HG03097 (cell line): ENCODE results near the gene KANK2.
"Not testable (repeated sequence)": the region's sequence is repeated elsewhere in the genome, so short reads cannot be mapped to it uniquely, and the experiment has no call there.

Experiments used
- ATAC-seq: cut with Tn5 transposase; IDR thresholded peaks from one replicate; pipeline ENCODE4 v1.9.1; 2021; ENCODE audit not compliant: unreplicated experiment, low FRiP score

KANK2 gene

DNA sequence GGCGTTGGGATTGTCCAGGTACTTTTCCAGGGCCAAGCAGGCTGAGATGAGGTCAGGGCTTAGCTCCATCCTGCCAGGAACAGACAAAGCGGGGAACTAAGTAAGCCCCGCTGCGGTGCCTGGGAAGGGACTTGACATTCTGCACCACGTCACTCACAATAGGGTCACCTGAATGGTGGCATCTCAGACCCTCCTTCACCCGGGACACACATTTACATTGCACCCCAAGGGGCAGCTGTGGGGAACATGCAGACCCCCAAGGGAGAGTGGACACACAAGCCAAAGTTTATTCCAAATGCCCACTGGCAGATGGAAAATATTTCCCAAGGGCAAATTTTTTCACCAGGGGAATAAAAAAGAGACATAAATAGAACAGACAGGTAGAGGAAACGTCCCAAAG, 21.4 kb downstream of the KANK2 start:
- no peak for ATAC-seq

DNA sequence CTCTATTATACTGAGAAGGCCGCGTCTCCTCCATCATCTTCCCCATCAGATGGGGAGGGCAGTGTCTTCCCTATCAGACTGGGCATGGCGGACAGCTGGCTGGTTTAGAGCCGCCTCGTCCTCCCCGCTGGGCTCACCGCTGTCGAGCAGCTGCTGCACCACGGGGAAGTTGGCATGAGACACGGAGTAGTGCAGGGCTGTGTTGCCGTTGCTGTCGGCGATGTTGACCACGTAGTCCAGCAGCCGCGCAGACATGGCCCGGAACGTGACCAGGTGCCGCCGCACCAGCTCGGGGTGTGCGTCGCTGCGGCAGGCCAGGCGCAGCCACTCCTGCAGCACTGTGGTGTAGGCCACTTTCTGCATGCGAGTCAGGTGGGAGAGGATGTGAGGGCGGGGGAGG, 23.0 kb downstream of the KANK2 start:
- ATAC-seq, result no peak

DNA sequence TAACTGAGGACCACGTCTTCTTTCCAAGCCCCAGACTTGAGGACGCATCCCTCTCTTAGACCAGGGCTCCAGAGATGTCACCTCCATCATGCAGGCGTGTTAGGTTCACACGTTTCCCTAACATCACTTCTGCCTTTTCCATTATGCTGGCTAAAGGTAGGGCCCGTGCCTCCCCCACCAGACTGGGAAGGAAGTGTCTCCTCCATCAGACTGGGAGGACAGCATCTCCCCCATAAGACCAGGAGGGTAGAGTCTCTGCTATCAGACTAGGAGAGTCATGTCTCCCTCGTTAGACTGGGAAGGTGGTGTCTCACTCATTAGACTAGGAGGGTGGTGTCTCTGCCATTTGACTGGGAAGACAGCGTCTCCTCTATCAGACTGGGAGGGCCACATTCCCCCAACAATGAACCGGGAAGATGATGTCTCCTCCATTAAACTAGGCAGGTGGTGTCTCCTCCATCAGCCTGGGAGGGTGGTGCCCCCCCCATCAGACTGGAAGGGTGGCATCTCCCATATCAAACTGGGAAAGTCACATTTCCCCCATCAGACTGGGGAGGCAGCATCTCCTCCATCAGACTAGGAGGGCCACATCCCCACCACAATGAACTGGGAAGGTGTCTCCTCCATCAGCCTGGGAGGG, 23.7 kb downstream of the KANK2 start:
- no peak for ATAC-seq

DNA sequence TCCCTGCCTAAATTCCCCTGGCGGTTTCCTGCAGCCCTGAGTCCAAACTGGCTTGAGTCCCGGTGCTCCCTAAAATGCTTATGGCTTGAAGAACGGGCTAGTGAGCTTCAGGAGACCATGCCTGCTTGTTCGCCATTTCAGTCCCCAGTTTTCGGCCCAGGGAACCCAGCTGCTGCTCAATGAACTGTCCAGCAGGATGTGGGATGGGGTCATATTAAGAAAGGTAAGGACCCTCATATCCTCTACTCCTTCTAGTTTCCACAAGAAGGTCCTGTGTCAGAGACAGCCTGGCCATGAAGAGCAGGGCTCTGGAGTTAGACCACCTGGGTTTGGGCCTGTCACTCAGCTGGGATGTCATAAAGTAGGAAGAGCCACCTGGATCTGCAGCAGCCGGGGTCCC, 24.8 kb downstream of the KANK2 start:
- no peak for ATAC-seq

DNA sequence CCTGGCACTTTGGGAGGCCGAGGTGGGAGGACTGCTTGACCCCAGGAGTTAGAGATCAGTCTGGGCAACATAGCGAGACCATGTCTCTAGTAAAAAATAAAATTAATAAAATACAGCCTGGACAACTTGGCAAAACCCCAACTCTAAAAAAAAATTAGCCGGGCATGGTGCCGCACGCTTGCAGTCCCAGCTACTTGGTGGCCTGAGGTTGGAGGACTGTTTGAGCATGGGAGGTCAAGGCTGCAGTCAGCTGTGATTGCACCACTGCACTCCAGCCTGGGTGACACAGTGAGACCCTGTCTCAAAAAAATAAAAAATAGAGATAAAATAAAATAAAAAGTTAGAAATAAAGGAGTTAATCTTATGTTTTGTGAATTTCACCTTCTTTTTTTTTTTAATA, 26.2 kb downstream of the KANK2 start:
- ATAC-seq, result no peak

DNA sequence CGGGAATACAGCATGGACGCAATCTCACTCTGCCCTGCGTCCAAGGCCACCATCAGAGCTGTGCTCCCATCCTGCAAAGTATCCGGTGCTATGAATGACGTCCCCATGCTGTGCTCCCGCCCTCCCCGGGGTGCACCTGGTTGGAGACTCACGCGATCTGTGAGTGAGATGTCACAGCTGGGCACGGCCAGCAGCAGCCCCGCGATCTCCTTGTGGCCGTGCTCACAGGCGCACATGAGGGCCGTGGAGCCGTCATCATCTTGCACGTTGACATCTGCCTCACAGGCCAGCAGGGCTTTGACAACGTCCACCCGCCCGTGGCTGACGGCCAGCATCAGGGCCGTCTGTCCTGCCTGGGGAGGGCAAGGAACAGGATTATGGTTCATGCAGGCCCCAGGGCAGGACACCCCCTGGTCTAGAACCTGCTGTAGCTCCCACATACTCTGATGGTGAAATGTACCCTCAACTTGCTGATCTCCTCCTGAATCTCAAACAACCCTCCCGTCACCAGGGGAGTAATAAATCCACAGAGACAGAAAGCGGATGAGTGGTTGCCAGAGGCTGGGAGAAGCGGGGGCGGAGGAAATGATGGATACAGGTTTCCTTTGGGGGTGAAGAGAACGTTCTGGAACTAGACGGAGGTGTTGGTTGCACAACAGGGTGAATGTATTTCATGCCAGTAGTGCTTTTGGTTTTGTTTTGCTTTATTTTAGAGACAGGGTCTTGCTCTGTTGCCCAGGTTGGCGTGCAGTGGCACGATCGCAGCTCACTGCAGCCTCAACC, 27.3 kb downstream of the KANK2 start:
- ATAC-seq, result no peak

DNA sequence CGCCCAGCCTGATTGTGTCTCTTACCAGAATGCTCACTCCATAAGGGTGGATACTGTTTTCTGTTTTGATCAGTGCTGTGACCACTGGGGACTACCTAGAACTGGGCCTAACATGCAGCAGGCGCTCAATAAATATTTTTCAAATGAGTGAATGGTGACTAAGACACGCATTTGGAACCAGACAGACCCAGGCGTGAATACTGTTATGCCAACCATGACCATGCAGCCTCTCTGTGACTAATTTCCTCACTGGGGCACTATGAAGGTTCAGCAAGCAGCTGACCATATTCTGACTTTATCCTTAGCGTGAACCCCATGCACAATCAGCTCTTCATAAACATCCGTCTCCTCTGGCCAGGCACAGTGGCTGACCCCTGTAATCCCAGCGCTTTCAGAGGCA, 28.8 kb downstream of the KANK2 start:
- no peak for ATAC-seq

DNA sequence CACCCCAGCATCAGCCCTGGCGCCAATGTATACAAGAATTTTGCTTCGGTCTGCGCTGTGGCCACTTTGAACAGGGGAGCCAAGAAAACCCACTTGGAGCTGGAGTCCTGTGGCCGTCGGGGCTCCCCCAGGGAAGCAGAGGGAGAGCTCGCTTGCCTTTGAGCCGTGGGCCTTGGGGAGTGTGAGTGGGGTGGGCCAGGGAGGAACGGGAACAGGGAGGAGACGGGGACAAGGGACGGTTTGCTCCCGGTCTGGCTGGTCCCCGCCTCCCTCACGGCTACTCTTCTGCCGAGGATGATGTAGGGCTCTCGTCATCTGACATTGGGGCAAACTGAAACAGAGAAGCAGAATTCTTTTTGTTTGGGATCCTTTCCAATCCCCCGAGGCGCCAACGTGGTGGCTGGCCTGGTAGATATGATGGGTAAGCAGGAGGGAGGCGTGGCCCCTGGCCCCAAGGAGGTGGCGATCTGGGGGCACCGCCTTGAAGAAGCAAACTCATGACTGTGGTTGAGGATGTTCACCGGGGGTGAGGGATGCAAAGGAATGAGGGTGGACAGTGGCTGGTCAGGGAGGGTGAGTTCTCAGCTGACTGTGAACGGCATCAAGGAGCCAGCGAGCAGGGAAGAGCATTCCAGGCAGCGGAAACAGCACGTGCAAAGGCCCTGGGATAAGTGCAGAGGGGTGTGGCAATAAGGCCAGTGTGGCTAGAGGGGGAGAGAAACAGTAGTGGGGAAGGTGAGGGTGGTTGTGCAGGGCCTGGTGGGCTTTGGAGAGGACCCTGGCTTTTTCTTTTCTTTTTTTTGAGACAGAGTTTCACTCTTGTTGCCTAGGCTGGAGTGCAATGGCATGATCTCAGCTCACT, 30.8 kb downstream of the KANK2 start:
- no peak for ATAC-seq

DNA sequence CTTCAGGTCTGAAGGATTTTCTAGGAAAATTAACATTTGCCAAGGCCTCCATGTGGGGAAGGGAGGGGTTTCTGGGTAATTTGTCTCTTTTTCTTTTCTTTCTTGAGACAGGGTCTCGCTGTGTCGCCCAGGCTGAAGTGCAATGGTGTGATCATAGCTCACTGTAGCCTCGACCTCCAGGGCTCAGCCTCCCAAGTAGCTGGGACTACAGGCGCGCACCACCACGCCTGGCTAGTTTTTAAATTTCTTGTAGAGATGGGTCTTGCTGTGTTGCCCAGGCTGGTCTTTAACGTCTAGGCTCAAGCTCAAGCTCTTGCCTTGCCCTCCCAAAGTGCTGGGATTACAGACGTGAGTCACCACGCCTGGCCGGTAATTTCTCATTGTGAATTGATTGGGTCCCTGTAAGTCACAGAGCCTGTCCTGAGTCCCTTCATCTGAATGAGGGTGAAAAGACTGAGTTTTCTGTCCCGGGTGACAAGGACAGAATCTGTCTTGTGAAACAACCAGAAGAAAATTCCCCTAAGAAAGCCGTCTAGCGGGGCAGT, 31.8 kb downstream of the KANK2 start:
- no peak for ATAC-seq

DNA sequence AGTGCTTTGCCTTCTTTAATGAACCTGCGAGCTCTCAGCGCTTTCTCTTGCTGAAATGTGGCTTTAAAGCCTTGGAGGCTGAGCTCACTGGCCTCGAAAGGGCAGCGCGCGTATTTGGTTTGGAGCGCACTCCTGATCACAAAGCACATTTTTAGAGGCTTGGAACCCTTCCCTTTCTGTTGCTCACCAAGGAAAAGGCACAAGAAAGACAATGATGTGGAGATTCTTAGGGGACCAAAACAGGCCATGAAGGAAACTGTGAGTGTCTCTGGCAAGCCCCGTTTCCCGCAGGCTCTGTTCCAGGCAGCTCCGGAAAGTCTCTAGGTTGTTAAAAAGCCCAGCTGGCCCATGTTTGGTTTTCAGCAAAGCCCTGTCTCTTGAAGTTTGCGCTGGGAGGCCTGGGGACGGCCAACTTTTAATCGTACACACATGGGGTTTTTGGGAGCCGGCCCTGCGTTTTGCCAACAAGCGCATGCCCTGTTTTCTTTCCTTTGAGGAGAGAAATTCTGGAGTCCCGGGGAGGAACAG, 32.4 kb downstream of the KANK2 start:
- ATAC-seq, result no peak

DNA sequence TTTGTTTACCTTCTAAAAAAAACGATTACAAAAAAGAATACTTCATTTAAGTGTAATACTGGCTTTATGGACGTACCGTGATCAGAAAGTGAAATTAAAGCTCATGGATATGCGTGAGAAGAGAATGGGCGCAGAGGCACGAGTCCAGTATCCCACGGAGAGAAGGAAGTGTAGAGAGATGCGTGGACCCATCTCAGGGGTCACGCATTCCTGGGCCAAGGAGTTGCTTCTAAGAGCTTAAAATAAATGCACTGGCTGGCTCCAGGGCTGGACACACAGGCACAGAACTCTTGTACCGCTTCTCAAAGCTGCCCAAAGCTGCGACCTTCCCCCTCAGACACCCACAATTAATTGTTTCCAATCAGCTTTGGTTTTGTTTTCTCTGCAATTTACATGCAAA, 33.0 kb downstream of the KANK2 start:
- ATAC-seq, result no peak

DNA sequence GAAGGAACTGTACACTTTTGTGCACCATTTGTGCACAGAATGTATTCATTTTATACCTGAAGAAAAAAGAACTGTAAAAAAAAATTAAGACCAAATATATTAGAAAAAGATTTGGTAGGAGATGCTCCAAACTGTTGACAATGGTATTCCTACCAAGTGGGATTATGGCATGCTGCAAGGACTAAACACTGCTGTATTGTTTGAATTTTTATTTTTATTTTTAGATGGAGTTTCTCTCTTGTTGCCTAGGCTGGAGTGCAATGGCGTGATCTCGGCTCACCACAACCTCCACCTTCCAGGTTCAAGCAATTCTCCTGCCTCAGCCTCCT, 36.9 kb downstream of the KANK2 start:
- ATAC-seq, result not testable (repeated sequence)

DNA sequence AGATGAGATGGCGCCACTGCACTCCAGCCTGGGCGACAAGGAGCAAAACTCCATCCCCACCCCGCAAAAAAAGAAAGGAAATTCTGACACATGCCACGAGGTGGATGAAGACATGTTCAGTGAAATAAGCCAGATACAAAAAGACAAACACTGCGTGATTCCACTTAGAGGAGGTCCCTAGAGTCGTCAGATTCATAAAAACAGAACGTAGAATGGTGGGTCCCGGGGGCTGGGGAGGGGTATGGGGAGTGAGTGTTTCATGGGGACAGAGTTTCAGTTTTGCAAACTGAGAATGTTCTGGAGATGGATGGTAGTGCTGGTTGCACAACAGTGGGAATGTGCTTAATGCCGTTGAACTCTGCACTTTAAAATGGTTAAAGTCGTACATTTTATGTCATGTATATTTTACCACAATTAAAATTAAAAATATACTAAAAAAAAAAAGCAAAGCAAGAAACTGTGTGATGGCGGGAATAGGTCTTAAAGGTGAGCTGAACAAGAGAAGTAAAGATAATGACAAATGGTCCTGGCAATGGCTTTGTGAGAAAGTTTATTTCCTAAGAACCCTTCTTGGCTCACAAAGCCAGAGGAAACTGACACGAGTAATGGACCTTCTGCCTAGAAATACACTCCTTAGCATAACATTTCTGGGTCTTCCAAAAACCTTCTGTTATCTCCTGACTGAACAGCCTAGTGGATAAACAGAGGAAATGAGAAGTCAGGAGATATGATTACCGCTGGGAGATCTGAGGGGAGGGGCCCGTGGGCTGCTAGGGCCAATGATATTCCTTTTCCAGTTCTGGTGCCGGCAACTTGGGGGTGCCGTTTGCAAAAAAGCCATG, 37.5 kb downstream of the KANK2 start:
- no peak for ATAC-seq

DNA sequence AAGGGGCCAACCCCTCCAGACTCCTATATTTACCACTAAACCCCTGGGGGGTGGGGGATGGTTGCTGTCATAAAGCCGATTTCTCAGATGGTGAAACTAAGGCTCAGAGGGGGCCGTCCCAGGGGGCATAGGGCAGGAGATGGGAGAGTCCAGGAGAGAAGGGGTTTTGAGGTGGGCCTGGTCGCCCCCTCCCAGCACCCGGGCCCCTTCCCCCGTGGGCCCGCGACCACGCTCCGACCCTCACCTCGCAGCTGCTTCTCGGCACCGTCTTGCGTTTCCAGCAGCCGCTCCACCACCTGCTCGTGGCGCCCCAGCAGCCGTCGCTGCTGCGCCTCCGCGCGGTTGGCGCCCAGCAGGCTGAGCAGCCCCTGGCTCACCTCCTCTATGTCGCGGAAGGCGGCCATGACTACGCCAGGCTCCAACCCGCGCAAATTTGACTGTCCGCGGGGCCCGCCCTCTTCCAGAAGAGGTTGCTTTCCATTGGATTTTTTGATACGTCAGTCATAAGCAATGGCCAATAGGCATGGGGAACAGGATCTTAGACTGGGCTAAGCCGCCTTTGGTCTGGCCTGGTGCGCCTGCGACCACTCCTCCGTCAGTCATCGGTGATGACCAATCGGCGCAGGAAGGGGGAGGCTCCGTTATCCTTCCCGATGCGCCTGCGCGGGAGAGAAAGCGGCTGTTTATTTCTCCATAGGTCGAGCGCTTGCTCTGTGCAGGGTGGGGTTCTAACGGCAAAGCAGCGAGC, 41.8 kb downstream of the KANK2 start, which contains the start of gene SPC24:
Gene SPC24, minus strand, starts transcription at position 410 of the 748 bp plus-strand sequence. Its CDS starts 6 bp downstream, at position 404.
- ATAC-seq, result peak; percentile 98

DNA sequence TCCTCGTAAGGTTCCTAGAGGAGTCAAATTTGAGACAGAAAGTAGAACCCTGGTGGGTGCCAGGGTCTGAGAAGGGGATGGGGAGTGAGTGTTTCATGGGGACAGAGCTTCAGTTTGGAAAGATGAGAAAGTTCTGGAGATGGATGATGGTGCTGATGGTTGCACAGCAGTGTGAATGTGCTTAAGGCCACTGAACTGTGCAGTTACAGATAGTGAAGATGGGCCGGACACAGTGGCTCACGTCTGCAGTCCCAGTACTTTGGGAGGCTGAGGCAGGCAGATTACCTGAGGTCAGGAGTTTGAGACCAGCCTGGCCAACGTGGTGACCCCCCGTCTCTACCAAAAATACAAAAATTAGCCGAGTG, 42.7 kb downstream of the KANK2 start:
- ATAC-seq, result no peak

DNA sequence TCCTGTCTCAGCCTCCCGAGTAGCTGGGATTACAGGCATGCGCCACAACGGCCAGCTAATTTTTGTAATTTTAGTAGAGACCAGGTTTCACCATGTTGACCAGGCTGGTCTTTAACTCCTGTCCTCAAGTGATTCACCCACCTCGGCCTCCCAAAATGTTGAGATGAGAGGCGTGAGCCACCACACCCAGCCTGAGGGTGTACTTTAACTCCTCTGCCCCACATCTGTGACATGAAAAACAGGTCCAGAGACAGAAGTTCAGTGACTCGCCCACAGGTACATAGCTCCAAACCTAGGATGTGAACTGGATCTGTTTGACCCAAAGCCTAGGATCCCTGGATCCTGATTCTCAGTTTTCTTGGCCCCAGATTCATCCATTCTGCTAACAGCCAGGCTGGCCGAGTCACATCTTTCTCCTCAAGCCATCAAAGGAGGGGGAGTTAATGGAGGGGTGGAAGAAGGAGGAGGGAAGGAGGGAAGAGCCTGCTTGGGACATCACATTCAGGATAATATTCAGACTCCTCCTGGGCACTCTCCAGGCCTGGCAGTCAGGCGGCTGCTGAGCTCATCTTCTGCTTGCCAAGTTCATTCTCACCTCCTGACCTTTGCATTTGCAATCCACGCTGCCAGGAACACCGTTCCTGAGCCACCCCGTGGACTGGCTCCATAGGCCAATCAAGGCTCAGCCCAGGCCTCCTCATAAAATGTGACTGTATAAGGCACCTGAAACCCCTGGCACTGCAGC, 44.9 kb downstream of the KANK2 start:
- ATAC-seq, result no peak

DNA sequence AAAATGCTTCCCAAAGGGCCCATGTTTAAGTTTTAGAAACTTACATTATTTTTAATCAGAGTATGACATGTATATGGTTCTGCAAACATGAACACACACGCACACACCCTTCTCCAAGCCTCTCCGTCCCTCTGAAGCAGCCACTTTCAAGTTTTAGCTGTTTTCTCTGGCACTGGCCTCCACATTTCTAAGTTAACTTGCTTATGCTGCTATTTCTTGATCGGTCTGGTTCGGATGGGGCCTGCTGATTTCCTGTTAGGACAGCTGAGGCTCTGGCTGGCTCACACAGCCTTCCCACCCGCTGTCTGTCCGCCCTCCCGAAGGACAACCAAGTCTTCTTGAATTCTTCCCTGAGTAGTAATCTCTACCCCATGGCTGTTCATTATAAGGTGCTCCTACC, 46.2 kb downstream of the KANK2 start:
- no peak for ATAC-seq

DNA sequence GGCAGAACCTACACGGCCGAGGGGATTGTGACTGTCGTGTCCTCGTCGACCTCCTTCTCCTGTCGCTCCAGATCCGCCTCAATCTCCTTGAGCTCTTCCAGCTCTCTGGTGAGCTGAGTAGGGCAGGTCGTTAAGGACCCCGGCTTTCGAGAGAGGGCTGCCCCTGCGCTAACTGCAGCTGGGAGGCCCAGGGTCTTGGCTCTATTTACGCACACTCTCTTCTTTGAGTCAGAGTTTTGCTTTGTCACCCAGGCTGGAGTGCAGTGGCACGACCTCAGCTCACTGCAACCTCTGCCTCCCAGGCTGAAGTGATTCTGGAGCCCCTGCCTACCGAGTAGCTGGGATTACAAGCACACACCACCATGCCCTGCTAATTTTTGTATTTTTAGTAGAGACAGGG, 49.3 kb downstream of the KANK2 start:
- ATAC-seq, result no peak

DNA sequence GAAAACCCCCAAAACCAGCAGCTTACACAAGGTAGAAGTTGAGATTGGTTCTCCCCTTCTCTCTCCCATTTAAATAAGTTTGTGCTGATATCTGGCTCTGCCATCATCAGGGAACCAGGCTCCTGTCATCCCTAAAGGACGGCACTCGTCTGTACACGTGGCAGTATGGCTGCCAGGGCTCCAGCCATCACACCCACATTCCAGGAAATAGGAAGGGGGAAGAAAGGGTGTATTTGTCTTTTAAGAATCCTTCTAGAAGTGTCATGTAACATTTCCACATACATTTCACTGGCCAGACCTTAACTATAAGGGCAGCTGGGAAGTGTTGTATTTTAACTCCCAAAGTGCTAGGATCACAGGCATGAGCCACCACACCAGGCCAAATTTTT, 51.8 kb downstream of the KANK2 start:
- no peak for ATAC-seq
